ENCODE data around the gene TRIM23.

Gene TRIM23

GRCh38 chr5:65577141-65577540 is 47.0 kb downstream of the TRIM23 start:
- Histone ChIP-seq H3F3A (ENCODE audit: insufficient read depth, low read length) (peaks cover 3% of the 10 kb centered on the region; the same call in 1 of the 2 replicates), H3K27ac (ENCODE audit: low read length) (no peak overlapping the region), H3K9me2 (replicated peaks; ENCODE audit: insufficient read depth, low read length) (no peaks in the 10 kb centered on the region), H2AFZ (ENCODE audit: low read length) (no peak overlapping the region), H3K9ac (ENCODE audit: low read length) (no peak overlapping the region), H3K79me2 (ENCODE audit: low read length) (peaks cover 8% of the 10 kb centered on the region; the same call in 1 of the 2 replicates), H3K9me3 (replicated peaks; ENCODE audit: insufficient read depth, low read length) (no peaks in the 10 kb centered on the region), H3K4me1 (ENCODE audit: low read length) (no peaks in the 10 kb centered on the region), H3K36me3 (replicated peaks; ENCODE audit: insufficient read depth, low read length) (peaks cover 9% of the 10 kb centered on the region), H3K27me3 (replicated peaks; ENCODE audit: insufficient read depth, low read length) (no peaks in the 10 kb centered on the region), H3K4me2 (ENCODE audit: low read depth, low read length) (no peak overlapping the region), H4K20me1 (ENCODE audit: insufficient read depth, low read length) (no peaks in the 10 kb centered on the region), H3K4me3 (ENCODE audit: low read length) (no peak overlapping the region)
- DNase-seq: no peak
- TF ChIP-seq EZH2 (optimal IDR thresholded peaks at IDR 0.05; ENCODE audit: low read depth, low read length) (no peak), EZH2phosphoT487 (IDR thresholded peaks at IDR 0.05; ENCODE audit: low read length) (no peak)
- TF ChIP-seq, protein P1, sequence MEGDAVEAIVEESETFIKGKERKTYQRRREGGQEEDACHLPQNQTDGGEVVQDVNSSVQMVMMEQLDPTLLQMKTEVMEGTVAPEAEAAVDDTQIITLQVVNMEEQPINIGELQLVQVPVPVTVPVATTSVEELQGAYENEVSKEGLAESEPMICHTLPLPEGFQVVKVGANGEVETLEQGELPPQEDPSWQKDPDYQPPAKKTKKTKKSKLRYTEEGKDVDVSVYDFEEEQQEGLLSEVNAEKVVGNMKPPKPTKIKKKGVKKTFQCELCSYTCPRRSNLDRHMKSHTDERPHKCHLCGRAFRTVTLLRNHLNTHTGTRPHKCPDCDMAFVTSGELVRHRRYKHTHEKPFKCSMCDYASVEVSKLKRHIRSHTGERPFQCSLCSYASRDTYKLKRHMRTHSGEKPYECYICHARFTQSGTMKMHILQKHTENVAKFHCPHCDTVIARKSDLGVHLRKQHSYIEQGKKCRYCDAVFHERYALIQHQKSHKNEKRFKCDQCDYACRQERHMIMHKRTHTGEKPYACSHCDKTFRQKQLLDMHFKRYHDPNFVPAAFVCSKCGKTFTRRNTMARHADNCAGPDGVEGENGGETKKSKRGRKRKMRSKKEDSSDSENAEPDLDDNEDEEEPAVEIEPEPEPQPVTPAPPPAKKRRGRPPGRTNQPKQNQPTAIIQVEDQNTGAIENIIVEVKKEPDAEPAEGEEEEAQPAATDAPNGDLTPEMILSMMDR (IDR thresholded peaks at IDR 0.05; ENCODE audit: low read length): no peak

- H3K4me1 ChIP-seq (ENCODE audit: low read length): no peaks in the 10 kb centered on the region
- H3F3A ChIP-seq (ENCODE audit: insufficient read depth, low read length): no peaks in the 10 kb centered on the region
- no peaks in the 10 kb centered on the region for H4K20me1 ChIP-seq (ENCODE audit: insufficient read depth, low read length)
- no peak overlapping the region for H3K27ac ChIP-seq (ENCODE audit: low read length)
- H2AFZ ChIP-seq (ENCODE audit: low read length): no peak overlapping the region
- peaks cover 8% of the 10 kb centered on the region for H3K36me3 ChIP-seq (replicated peaks; ENCODE audit: insufficient read depth, low read length)
- no peaks in the 10 kb centered on the region for H3K9me3 ChIP-seq (replicated peaks; ENCODE audit: insufficient read depth, low read length)
- no peaks in the 10 kb centered on the region for H3K27me3 ChIP-seq (replicated peaks; ENCODE audit: insufficient read depth, low read length)
- no peak for DNase-seq
- no peak overlapping the region for H3K4me3 ChIP-seq (ENCODE audit: low read length)
- TF ChIP-seq EZH2phosphoT487 (IDR thresholded peaks at IDR 0.05; ENCODE audit: low read length) (no peak), EZH2 (optimal IDR thresholded peaks at IDR 0.05; ENCODE audit: low read depth, low read length) (no peak)
- TF ChIP-seq, protein P1 (IDR thresholded peaks at IDR 0.05; ENCODE audit: low read length): no peak
- H3K79me2 ChIP-seq (ENCODE audit: low read length): peaks cover 27% of the 10 kb centered on the region
- H3K9ac ChIP-seq (ENCODE audit: low read length): no peak overlapping the region
- H3K4me2 ChIP-seq (ENCODE audit: low read depth, low read length): no peak overlapping the region
- no peaks in the 10 kb centered on the region for H3K9me2 ChIP-seq (replicated peaks; ENCODE audit: insufficient read depth, low read length)
Observed at GRCh38 chr5:65570598-65571226, 53.4 kb downstream of the TRIM23 start.

- no peaks in the 10 kb centered on the region; the same call in 1 of the 2 replicates for H3K36me3 ChIP-seq (replicated peaks; ENCODE audit: insufficient read depth, low read length)
- no peaks in the 10 kb centered on the region for H3K9me3 ChIP-seq (replicated peaks; ENCODE audit: insufficient read depth, low read length)
- no peak overlapping the region for H3K4me2 ChIP-seq (ENCODE audit: low read depth, low read length)
- TF ChIP-seq, protein P1 (IDR thresholded peaks at IDR 0.05; ENCODE audit: low read length): no peak
- TF ChIP-seq EZH2phosphoT487 (IDR thresholded peaks at IDR 0.05; ENCODE audit: low read length) (no peak), EZH2 (optimal IDR thresholded peaks at IDR 0.05; ENCODE audit: low read depth, low read length) (no peak)
- H4K20me1 ChIP-seq (ENCODE audit: insufficient read depth, low read length): no peaks in the 10 kb centered on the region
- no peak overlapping the region for H2AFZ ChIP-seq (ENCODE audit: low read length)
- peaks cover 6% of the 10 kb centered on the region for H3F3A ChIP-seq (ENCODE audit: insufficient read depth, low read length)
- no peaks in the 10 kb centered on the region for H3K27me3 ChIP-seq (replicated peaks; ENCODE audit: insufficient read depth, low read length)
- H3K27ac ChIP-seq (ENCODE audit: low read length): no peak overlapping the region
- H3K9ac ChIP-seq (ENCODE audit: low read length): no peak overlapping the region
- no peak overlapping the region for H3K4me3 ChIP-seq (ENCODE audit: low read length)
- peaks cover 10% of the 10 kb centered on the region; the same call in 1 of the 2 replicates for H3K4me1 ChIP-seq (ENCODE audit: low read length)
- H3K9me2 ChIP-seq (replicated peaks; ENCODE audit: insufficient read depth, low read length): no peaks in the 10 kb centered on the region
- DNase-seq: no peak
- H3K79me2 ChIP-seq (ENCODE audit: low read length): peaks cover 56% of the 10 kb centered on the region
Observed at GRCh38 chr5:65566505-65566904, 57.6 kb downstream of the TRIM23 start.

Measured in MM.1S (cell line).